Mesothelial cell of epicardium (in vitro differentiated cells): ENCODE measurements around the gene LDLRAD4. TPM values are rescaled to one million over a fixed set of nuclear protein-coding genes. Genes with fewer than 3 reads are reported as not detected.

ENCODE experiments used
- DNase-seq, 2 experiments: peaks; one replicate each; pipeline ENCODE4 v3.0.0; 2021; ENCODE audit warnings: low spot score in 2 of 2; ENCODE audit not compliant: unreplicated experiment in 2 of 2
- H3K27ac Mint-ChIP-seq: 2 replicates; pipeline ENCODE4 v1.8.0; 2021; ENCODE audit warnings: mixed read lengths
- H3K27me3 Mint-ChIP-seq: 2 replicates; pipeline ENCODE4 v1.8.0; 2021; ENCODE audit warnings: low read depth, mixed read lengths
- H3K36me3 Mint-ChIP-seq: 2 replicates; pipeline ENCODE4 v1.8.0; 2021; ENCODE audit warnings: mixed read lengths
- H3K4me1 Mint-ChIP-seq: 2 replicates; pipeline ENCODE4 v1.8.0; 2021; ENCODE audit warnings: mixed read lengths
- H3K4me3 Mint-ChIP-seq: 2 replicates; pipeline ENCODE4 v1.8.0; 2021; ENCODE audit warnings: mild to moderate bottlenecking, moderate library complexity, mixed read lengths
- H3K9me3 Mint-ChIP-seq: 2 replicates; pipeline ENCODE4 v1.8.0; 2021; ENCODE audit warnings: mixed read lengths
- CTCF ChIP-seq: fragments of 200-600 bp; sonication (generic); IDR thresholded peaks from one replicate; pipeline ENCODE4 v1.5.0; 2021; ENCODE audit warnings: antibody characterized with exemption; ENCODE audit not compliant: unreplicated experiment
- total RNA-seq: library from RNA; stranded (reverse); gene quantifications from 3 replicates; pipeline ENCODE4 v1.2.1, GENCODE V29; 2021

Gene LDLRAD4
- total RNA-seq, 1 donor from 2014 or later, result 29.7 TPM

GRCh38 chr18:13570856-13571495 lies 352.4 kb downstream of the LDLRAD4 start:
- DNase-seq, result no peak
- no peaks in the 10 kb centered on the region for H3K36me3 Mint-ChIP-seq
- no peak for TF ChIP-seq CTCF
- peaks cover 9% of the 10 kb centered on the region for H3K9me3 Mint-ChIP-seq
- no peak overlapping the region for H3K27ac Mint-ChIP-seq
- peaks cover 5% of the 10 kb centered on the region for H3K4me1 Mint-ChIP-seq
- H3K27me3 Mint-ChIP-seq, result peaks cover 3% of the 10 kb centered on the region
- no peak overlapping the region for H3K4me3 Mint-ChIP-seq

- Mint-ChIP-seq H3K4me3 (no peak overlapping the region), H3K36me3 (no peaks in the 10 kb centered on the region), H3K9me3 (peaks cover 9% of the 10 kb centered on the region), H3K27me3 (peaks cover 3% of the 10 kb centered on the region), H3K27ac (no peak overlapping the region), H3K4me1 (peaks cover 3% of the 10 kb centered on the region)
- DNase-seq, result no peak
- TF ChIP-seq CTCF, result no peak
Measured at GRCh38 chr18:13572148-13572547, 353.6 kb downstream of the LDLRAD4 start.

- Mint-ChIP-seq H3K27ac (no peak overlapping the region), H3K4me1 (no peaks in the 10 kb centered on the region), H3K9me3 (peaks cover 9% of the 10 kb centered on the region), H3K36me3 (no peaks in the 10 kb centered on the region), H3K27me3 (peaks cover 3% of the 10 kb centered on the region), H3K4me3 (no peak overlapping the region)
- DNase-seq, result no peak
- TF ChIP-seq CTCF, result no peak
Measured at GRCh38 chr18:13572721-13573120, 354.2 kb downstream of the LDLRAD4 start.

GRCh38 chr18:13573750-13574149 lies 355.2 kb downstream of the LDLRAD4 start:
- H3K27me3 Mint-ChIP-seq, result peaks cover 5% of the 10 kb centered on the region
- DNase-seq, result no peak
- no peak overlapping the region for H3K27ac Mint-ChIP-seq
- H3K36me3 Mint-ChIP-seq, result no peaks in the 10 kb centered on the region
- no peak overlapping the region for H3K4me3 Mint-ChIP-seq
- no peak for TF ChIP-seq CTCF
- peaks cover 9% of the 10 kb centered on the region for H3K9me3 Mint-ChIP-seq
- no peaks in the 10 kb centered on the region for H3K4me1 Mint-ChIP-seq

GRCh38 chr18:13574355-13574754 lies 355.8 kb downstream of the LDLRAD4 start:
- Mint-ChIP-seq H3K4me3 (no peak overlapping the region), H3K27me3 (peaks cover 5% of the 10 kb centered on the region), H3K9me3 (peaks cover 9% of the 10 kb centered on the region), H3K27ac (no peak overlapping the region), H3K36me3 (no peaks in the 10 kb centered on the region), H3K4me1 (no peaks in the 10 kb centered on the region)
- TF ChIP-seq CTCF, result no peak
- no peak for DNase-seq

GRCh38 chr18:13574761-13575160 lies 356.2 kb downstream of the LDLRAD4 start:
- H3K27me3 Mint-ChIP-seq, result peaks cover 5% of the 10 kb centered on the region
- H3K27ac Mint-ChIP-seq, result no peak overlapping the region
- no peak overlapping the region for H3K4me3 Mint-ChIP-seq
- no peak for TF ChIP-seq CTCF
- H3K4me1 Mint-ChIP-seq, result peaks cover 1% of the 10 kb centered on the region
- peaks cover 9% of the 10 kb centered on the region for H3K9me3 Mint-ChIP-seq
- no peak for DNase-seq
- no peaks in the 10 kb centered on the region for H3K36me3 Mint-ChIP-seq
